Loucy (cell line): ENCODE measurements around the gene GTPBP1.

ENCODE experiments used
- H2AFZ ChIP-seq: fragments of 200-600 bp; sonication (generic); 2 replicates; pipeline ENCODE4 v1.6.0; 2016; ENCODE audit warnings: antibody characterized with exemption, mild to moderate bottlenecking, low read length, moderate library complexity
- H3F3A ChIP-seq: fragments of 200-600 bp; 2 replicates; pipeline ENCODE4 v1.6.0; 2016; ENCODE audit warnings: antibody characterized with exemption, low read depth, mild to moderate bottlenecking
- H3K27me3 ChIP-seq: fragments of 200-600 bp; sonication (generic); 2 replicates; pipeline ENCODE4 v1.6.1; 2014; ENCODE audit warnings: low read length, mild to moderate bottlenecking; ENCODE audit not compliant: insufficient read depth, poor library complexity, severe bottlenecking
- H3K36me3 ChIP-seq: fragments of 200-600 bp; sonication (generic); 2 replicates; pipeline ENCODE4 v1.6.1; 2016; ENCODE audit warnings: low read length; ENCODE audit not compliant: insufficient read depth
- H3K4me1 ChIP-seq: fragments of 200-600 bp; sonication (generic); 2 replicates; pipeline ENCODE4 v1.5.1; 2014; ENCODE audit warnings: low read length, mild to moderate bottlenecking; ENCODE audit not compliant: insufficient read depth, poor library complexity, severe bottlenecking
- H3K4me2 ChIP-seq: fragments of 200-600 bp; sonication (generic); 2 replicates; pipeline ENCODE4 v1.6.0; 2014; ENCODE audit warnings: antibody characterized with exemption, low read length, low read depth, mild to moderate bottlenecking; ENCODE audit not compliant: poor library complexity, severe bottlenecking
- H3K4me3 ChIP-seq: fragments of 200-600 bp; sonication (generic); 2 replicates; pipeline ENCODE4 v1.5.1; 2014; ENCODE audit warnings: low read length, mild to moderate bottlenecking, mixed read lengths; ENCODE audit not compliant: poor library complexity, severe bottlenecking
- H3K79me2 ChIP-seq: fragments of 200-600 bp; sonication (generic); 2 replicates; pipeline ENCODE4 v1.6.1; 2014; ENCODE audit warnings: low read length; ENCODE audit not compliant: insufficient read depth
- H3K9ac ChIP-seq: fragments of 200-600 bp; sonication (generic); 2 replicates; pipeline ENCODE4 v1.6.0; 2014; ENCODE audit warnings: mild to moderate bottlenecking, low read depth, low read length, moderate library complexity; ENCODE audit not compliant: poor library complexity, severe bottlenecking
- H3K9me2 ChIP-seq: fragments of 200-600 bp; sonication (generic); replicated peaks from 2 replicates; pipeline ENCODE4 v1.6.1; 2016; ENCODE audit warnings: low read depth, low read length, mixed read lengths
- H3K9me3 ChIP-seq: fragments of 200-600 bp; sonication (generic); 2 replicates; pipeline ENCODE4 v1.6.1; 2014; ENCODE audit warnings: mild to moderate bottlenecking, antibody characterized with exemption, low read length, low read depth; ENCODE audit not compliant: insufficient read depth
- H4K20me1 ChIP-seq: fragments of 200-600 bp; sonication (generic); 2 replicates; pipeline ENCODE4 v1.6.0; 2014; ENCODE audit warnings: antibody characterized with exemption, low read length, mild to moderate bottlenecking; ENCODE audit not compliant: insufficient read depth, poor library complexity, severe bottlenecking
- CTCF ChIP-seq: fragments of 200-600 bp; sonication (generic); conservative IDR thresholded peaks from 2 replicates; pipeline ENCODE4 v1.5.1; 2014; ENCODE audit warnings: mild to moderate bottlenecking, antibody characterized with exemption, low read length
- EZH2phosphoT487 ChIP-seq: fragments of 200-600 bp; IDR thresholded peaks from 2 replicates; pipeline ENCODE4 v1.6.1; 2018; ENCODE audit warnings: antibody characterized with exemption, mild to moderate bottlenecking, moderate library complexity, borderline replicate concordance

The GTPBP1 gene

GRCh38 chr22:38748487-38749136, 42.9 kb downstream of the GTPBP1 start:
- peaks cover 22% of the 10 kb centered on the region for H4K20me1 ChIP-seq
- H3K4me3 ChIP-seq = no peak overlapping the region
- H3K27me3 ChIP-seq = no peaks in the 10 kb centered on the region
- no peak for TF ChIP-seq CTCF
- no peak for TF ChIP-seq EZH2phosphoT487
- H2AFZ ChIP-seq = no peak overlapping the region
- H3K9me3 ChIP-seq = no peaks in the 10 kb centered on the region
- H3F3A ChIP-seq = no peaks in the 10 kb centered on the region
- H3K4me2 ChIP-seq = no peak overlapping the region
- H3K4me1 ChIP-seq = peaks cover 18% of the 10 kb centered on the region
- H3K79me2 ChIP-seq = peaks cover 58% of the 10 kb centered on the region
- H3K9me2 ChIP-seq = no peaks in the 10 kb centered on the region
- no peak overlapping the region for H3K9ac ChIP-seq
- peaks cover 71% of the 10 kb centered on the region; the same call in 1 of the 2 replicates for H3K36me3 ChIP-seq

GRCh38 chr22:38750104-38750503, 44.4 kb downstream of the GTPBP1 start:
- no peak overlapping the region for H3K4me3 ChIP-seq
- H3K9me3 ChIP-seq = no peaks in the 10 kb centered on the region
- H2AFZ ChIP-seq = no peak overlapping the region
- no peaks in the 10 kb centered on the region for H3F3A ChIP-seq
- peaks cover 73% of the 10 kb centered on the region for H3K79me2 ChIP-seq
- peaks cover 58% of the 10 kb centered on the region; the same call in 1 of the 2 replicates for H3K36me3 ChIP-seq
- H3K4me1 ChIP-seq = peaks cover 29% of the 10 kb centered on the region
- TF ChIP-seq EZH2phosphoT487 (no peak), CTCF (no peak)
- no peaks in the 10 kb centered on the region for H3K9me2 ChIP-seq
- H4K20me1 ChIP-seq = peaks cover 35% of the 10 kb centered on the region
- H3K27me3 ChIP-seq = no peaks in the 10 kb centered on the region
- no peak overlapping the region for H3K4me2 ChIP-seq
- no peak overlapping the region for H3K9ac ChIP-seq

GRCh38 chr22:38750638-38751037, 44.9 kb downstream of the GTPBP1 start:
- Histone ChIP-seq H3K9me2 (no peaks in the 10 kb centered on the region), H3K79me2 (peaks cover 74% of the 10 kb centered on the region), H3K36me3 (peaks cover 53% of the 10 kb centered on the region; the same call in 1 of the 2 replicates), H3K9me3 (no peaks in the 10 kb centered on the region), H3K9ac (no peak overlapping the region), H2AFZ (no peak overlapping the region), H3K4me1 (peaks cover 29% of the 10 kb centered on the region), H3K27me3 (no peaks in the 10 kb centered on the region), H4K20me1 (peaks cover 37% of the 10 kb centered on the region), H3F3A (no peaks in the 10 kb centered on the region), H3K4me3 (no peak overlapping the region), H3K4me2 (no peak overlapping the region)
- TF ChIP-seq CTCF (no peak), EZH2phosphoT487 (no peak)
